Naive B cell (primary cell): ENCODE measurements around the gene APRT. TPM values are rescaled to one million over a fixed set of nuclear protein-coding genes. Genes with fewer than 3 reads are reported as not detected.
A peak's percentile ranks its signal among the peaks of the same experiment; 100 is the strongest.

ENCODE experiments used
- ATAC-seq, 2 donors: fragments of 150-1000 bp; cut with Tn5 transposase; 2 replicates each; pipeline ENCODE4 v1.10.0; 2021; ENCODE audit warnings: low read depth in 2 of 2, mild to moderate bottlenecking in 2 of 2, moderate library complexity in 2 of 2
- DNase-seq: peaks from one replicate; pipeline ENCODE4 v3.0.0; 2022
- H3K27ac Mint-ChIP-seq, 6 donors: one replicate each; pipeline ENCODE4 v1.8.0; 2020 to 2022; ENCODE audit warnings: mild to moderate bottlenecking in 6 of 6, mixed read lengths in 6 of 6, moderate library complexity in 5 of 6, inconsistent platforms in 2 of 6
- H3K27me3 Mint-ChIP-seq, 3 donors: one replicate each; pipeline ENCODE4 v1.8.0; 2021 to 2022; ENCODE audit warnings: mixed read lengths in 3 of 3, mild to moderate bottlenecking in 1 of 3
- H3K36me3 Mint-ChIP-seq, 2 donors: one replicate each; pipeline ENCODE4 v1.8.0; 2020 to 2022; ENCODE audit warnings: mixed read lengths in 2 of 2, inconsistent platforms in 1 of 2, mild to moderate bottlenecking in 1 of 2
- H3K4me1 Mint-ChIP-seq, 3 donors: one replicate each; pipeline ENCODE4 v1.8.0; 2020 to 2022; ENCODE audit warnings: mixed read lengths in 3 of 3, inconsistent platforms in 1 of 3, mild to moderate bottlenecking in 1 of 3, moderate library complexity in 1 of 3
- H3K4me3 Mint-ChIP-seq, 8 donors: one replicate each; pipeline ENCODE4 v1.8.0; 2020 to 2022; ENCODE audit warnings: mild to moderate bottlenecking in 8 of 8, mixed read lengths in 8 of 8, moderate library complexity in 8 of 8, inconsistent platforms in 2 of 8
- H3K9me3 Mint-ChIP-seq, 7 donors: one replicate each; pipeline ENCODE4 v1.8.0; 2020 to 2022; ENCODE audit warnings: mixed read lengths in 7 of 7, mild to moderate bottlenecking in 5 of 7, inconsistent platforms in 2 of 7, moderate library complexity in 1 of 7
- polyA plus RNA-seq, 6 donors: library from polyadenylated mRNA; unstranded; fragments of 300-500 nt; fragmentation: Illumina TruSeq; gene quantifications; one replicate each; pipeline ENCODE4 v1.2.3, GENCODE V29; 2021; ENCODE audit warnings: low read depth in 6 of 6

The APRT gene
- polyA plus RNA-seq, 6 donors from 2014 or later, result 330 to 484 (median 384) TPM

- Mint-ChIP-seq H3K27ac (no peak overlapping the region), H3K4me3 (no peak overlapping the region), H3K4me1 (peaks cover 0 to 6% (median 1%) of the 10 kb centered on the region in 3 donors), H3K36me3 (no peaks in the 10 kb centered on the region), H3K9me3 (no peaks in the 10 kb centered on the region), H3K27me3 (no peaks in the 10 kb centered on the region)
- DNase-seq (no peak), ATAC-seq (no peak)
Observed at GRCh38 chr16:88838566-88838965, 26.8 kb upstream of the APRT start.

GRCh38 chr16:88837806-88838205, 26.1 kb upstream of the APRT start:
- Mint-ChIP-seq H3K9me3 (no peaks in the 10 kb centered on the region), H3K36me3 (no peaks in the 10 kb centered on the region), H3K4me3 (no peak overlapping the region), H3K4me1 (peaks cover 0 to 5% (median 0%) of the 10 kb centered on the region in 3 donors), H3K27me3 (no peaks in the 10 kb centered on the region), H3K27ac (no peak overlapping the region)
- DNase-seq (no peak), ATAC-seq (no peak)

- ATAC-seq, result no peak
- H3K27ac Mint-ChIP-seq, result no peak overlapping the region
Observed at GRCh38 chr16:88836791-88837190, 25.1 kb upstream of the APRT start.

GRCh38 chr16:88835818-88836217, 24.1 kb upstream of the APRT start:
- no peak for ATAC-seq
- Mint-ChIP-seq H3K36me3 (no peaks in the 10 kb centered on the region), H3K27me3 (no peaks in the 10 kb centered on the region), H3K4me3 (no peak overlapping the region), H3K9me3 (no peaks in the 10 kb centered on the region), H3K4me1 (peaks cover 0 to 5% (median 0%) of the 10 kb centered on the region in 3 donors), H3K27ac (peak overlapping the region in 1 of 6 donors; percentile 81)
- DNase-seq, result no peak

More at GRCh38 chr16:88836791-88837190, 25.1 kb upstream of the APRT start:
- H3K4me1 Mint-ChIP-seq, result peaks cover 0 to 5% (median 0%) of the 10 kb centered on the region in 3 donors
- H3K4me3 Mint-ChIP-seq, result no peak overlapping the region
- H3K36me3 Mint-ChIP-seq, result no peaks in the 10 kb centered on the region
- H3K9me3 Mint-ChIP-seq, result no peaks in the 10 kb centered on the region
- DNase-seq, result no peak
- no peaks in the 10 kb centered on the region for H3K27me3 Mint-ChIP-seq

GRCh38 chr16:88835383-88835782, 23.7 kb upstream of the APRT start:
- Mint-ChIP-seq H3K36me3 (no peaks in the 10 kb centered on the region), H3K9me3 (no peaks in the 10 kb centered on the region), H3K27me3 (no peaks in the 10 kb centered on the region), H3K27ac (peak overlapping the region in 1 of 6 donors; percentile 81), H3K4me1 (peaks cover 0 to 5% (median 0%) of the 10 kb centered on the region in 3 donors), H3K4me3 (no peak overlapping the region)
- ATAC-seq (no peak), DNase-seq (no peak)

GRCh38 chr16:88834670-88835069, 22.9 kb upstream of the APRT start:
- Mint-ChIP-seq H3K27ac (no peak overlapping the region), H3K36me3 (no peaks in the 10 kb centered on the region), H3K9me3 (no peaks in the 10 kb centered on the region), H3K27me3 (no peaks in the 10 kb centered on the region), H3K4me1 (peaks cover 0 to 5% (median 0%) of the 10 kb centered on the region in 3 donors), H3K4me3 (no peak overlapping the region)
- no peak for DNase-seq
- ATAC-seq, result no peak

DNA sequence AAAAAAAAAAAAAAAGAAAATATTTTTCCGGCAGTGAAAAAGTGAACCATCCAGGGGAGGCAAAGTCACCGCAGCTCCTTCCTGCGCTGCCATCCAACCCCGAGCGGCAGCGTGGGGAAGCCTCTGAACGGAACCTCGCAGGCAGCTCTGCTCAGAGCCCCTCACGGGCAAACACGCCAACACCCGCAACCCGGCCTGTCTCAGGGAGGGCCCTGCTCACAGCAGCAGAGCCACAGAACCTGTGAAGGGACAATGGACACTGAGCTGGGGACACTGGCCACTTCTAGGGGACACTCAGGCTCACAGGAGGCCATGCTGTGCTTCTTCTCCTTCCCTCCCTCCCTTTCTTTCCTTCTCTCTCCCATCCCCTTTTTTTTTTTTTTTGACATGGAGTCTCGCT, 21.4 kb upstream of the APRT start:
- Mint-ChIP-seq H3K36me3 (no peaks in the 10 kb centered on the region), H3K4me3 (no peak overlapping the region), H3K27ac (peak overlapping the region in 1 of 6 donors; percentile 81), H3K27me3 (no peaks in the 10 kb centered on the region), H3K9me3 (no peaks in the 10 kb centered on the region), H3K4me1 (peaks cover 0 to 5% (median 0%) of the 10 kb centered on the region in 3 donors)
- ATAC-seq (no peak), DNase-seq (no peak)

- H3K4me3 Mint-ChIP-seq, result no peak overlapping the region
- no peak for DNase-seq
Observed at GRCh38 chr16:88831838-88832237, 20.1 kb upstream of the APRT start.

DNA sequence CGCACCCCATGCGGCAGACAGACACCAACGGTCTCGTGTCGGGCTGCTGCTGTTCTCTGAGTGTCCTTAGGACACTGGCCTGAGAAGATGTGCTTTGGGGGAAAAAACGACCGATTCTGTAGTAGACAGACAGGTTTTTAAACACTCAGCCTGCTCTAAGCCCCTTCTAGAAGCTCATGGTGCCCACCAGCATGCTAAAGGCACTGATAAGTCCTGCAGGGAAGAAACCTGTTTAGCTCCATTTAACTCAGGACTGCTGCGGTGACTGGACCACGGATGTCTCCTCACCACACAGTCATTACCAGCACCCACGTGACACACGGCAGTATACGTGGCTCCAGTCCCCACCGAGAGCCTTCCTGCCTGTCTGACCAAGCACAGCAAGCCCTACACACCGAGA, 19.1 kb upstream of the APRT start:
- Mint-ChIP-seq H3K27me3 (no peaks in the 10 kb centered on the region), H3K4me1 (peaks cover 0 to 5% (median 2%) of the 10 kb centered on the region in 3 donors), H3K27ac (no peak overlapping the region), H3K36me3 (no peaks in the 10 kb centered on the region), H3K4me3 (no peak overlapping the region), H3K9me3 (no peaks in the 10 kb centered on the region)
- ATAC-seq (no peak), DNase-seq (no peak)

More at GRCh38 chr16:88831838-88832237, 20.1 kb upstream of the APRT start:
- Mint-ChIP-seq H3K27ac (no peak overlapping the region), H3K27me3 (no peaks in the 10 kb centered on the region), H3K4me1 (peaks cover 0 to 5% (median 0%) of the 10 kb centered on the region in 3 donors), H3K9me3 (no peaks in the 10 kb centered on the region), H3K36me3 (no peaks in the 10 kb centered on the region)
- ATAC-seq, result no peak

GRCh38 chr16:88830258-88830657, 18.5 kb upstream of the APRT start:
- ATAC-seq (no peak), DNase-seq (no peak)
- H3K36me3 Mint-ChIP-seq, result no peaks in the 10 kb centered on the region
- no peak overlapping the region for H3K27ac Mint-ChIP-seq
- no peaks in the 10 kb centered on the region for H3K9me3 Mint-ChIP-seq
- H3K4me3 Mint-ChIP-seq, result no peak overlapping the region
- no peaks in the 10 kb centered on the region for H3K27me3 Mint-ChIP-seq
- peaks cover 0 to 5% (median 3%) of the 10 kb centered on the region in 3 donors for H3K4me1 Mint-ChIP-seq

GRCh38 chr16:88828711-88829110, 17.0 kb upstream of the APRT start:
- Mint-ChIP-seq H3K36me3 (no peaks in the 10 kb centered on the region), H3K4me3 (peak overlapping the region in 1 of 8 donors; percentile 47), H3K9me3 (no peaks in the 10 kb centered on the region), H3K27me3 (no peaks in the 10 kb centered on the region), H3K4me1 (peaks cover 0 to 5% (median 3%) of the 10 kb centered on the region in 3 donors), H3K27ac (no peak overlapping the region)
- DNase-seq (no peak), ATAC-seq (no peak)

- no peak for DNase-seq
- Mint-ChIP-seq H3K4me3 (no peak overlapping the region), H3K27me3 (no peaks in the 10 kb centered on the region), H3K9me3 (no peaks in the 10 kb centered on the region), H3K36me3 (no peaks in the 10 kb centered on the region), H3K4me1 (peaks cover 0 to 3% (median 0%) of the 10 kb centered on the region in 3 donors), H3K27ac (no peak overlapping the region)
- no peak for ATAC-seq
Observed at GRCh38 chr16:88827727-88828126, 16.0 kb upstream of the APRT start.

DNA sequence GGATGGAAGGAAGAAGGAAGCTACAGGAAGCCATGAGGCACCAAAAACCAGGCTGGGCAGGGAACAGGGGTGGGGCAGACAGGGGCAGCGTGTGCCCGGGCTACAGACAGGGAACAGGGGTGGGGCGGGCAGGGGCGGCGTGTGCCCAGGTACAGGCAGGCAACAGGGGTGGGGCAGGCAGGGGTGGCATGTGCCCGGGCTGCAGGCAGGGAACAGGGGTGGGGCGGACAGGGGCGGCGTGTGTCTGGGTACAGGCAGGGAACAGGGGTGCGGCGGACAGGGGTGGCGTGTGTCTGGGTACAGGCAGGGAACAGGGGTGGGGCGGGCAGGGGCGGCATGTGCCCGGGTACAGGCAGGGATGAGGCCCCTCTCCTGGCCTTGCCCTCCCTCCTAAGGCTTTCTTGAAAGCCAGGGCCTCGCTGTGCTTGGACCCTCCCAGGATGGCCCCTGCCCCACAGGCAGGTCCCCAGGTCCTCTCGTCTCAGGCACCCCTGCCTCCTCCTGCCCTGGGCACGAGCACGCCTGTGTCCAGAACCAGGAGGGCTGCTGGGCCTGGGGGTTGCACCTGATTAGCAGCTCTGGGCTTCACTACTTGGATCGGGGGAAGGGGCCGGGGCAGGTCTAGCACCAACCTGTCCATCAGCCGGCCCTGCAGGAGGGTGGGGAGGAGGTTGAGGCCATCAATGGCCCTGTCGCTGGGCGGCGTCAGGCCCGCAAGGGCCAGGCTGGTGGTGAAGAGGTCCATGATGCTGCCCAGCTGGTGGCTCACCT, 14.5 kb upstream of the APRT start:
- H3K27me3 Mint-ChIP-seq, result no peaks in the 10 kb centered on the region
- H3K4me3 Mint-ChIP-seq, result no peak overlapping the region
- DNase-seq (no peak), ATAC-seq (no peak)
- H3K4me1 Mint-ChIP-seq, result peaks cover 0 to 3% (median 0%) of the 10 kb centered on the region in 3 donors
- no peaks in the 10 kb centered on the region for H3K36me3 Mint-ChIP-seq
- no peaks in the 10 kb centered on the region for H3K9me3 Mint-ChIP-seq
- no peak overlapping the region for H3K27ac Mint-ChIP-seq

- no peak overlapping the region for H3K4me3 Mint-ChIP-seq
- H3K27ac Mint-ChIP-seq, result no peak overlapping the region
- H3K4me1 Mint-ChIP-seq, result peaks cover 0 to 3% (median 0%) of the 10 kb centered on the region in 3 donors
- no peaks in the 10 kb centered on the region for H3K27me3 Mint-ChIP-seq
- H3K9me3 Mint-ChIP-seq, result no peaks in the 10 kb centered on the region
- no peaks in the 10 kb centered on the region for H3K36me3 Mint-ChIP-seq
- ATAC-seq (no peak), DNase-seq (no peak)
Observed at GRCh38 chr16:88825146-88825545, 13.4 kb upstream of the APRT start.
